Cardiac muscle cell (in vitro differentiated cells and primary cell): Measurements from ENCODE around the gene CPS1. TPM values are rescaled to one million over a fixed set of nuclear protein-coding genes. Genes with fewer than 3 reads are reported as not detected.

Source experiments
- DNase-seq, 2 donors: peaks; one replicate each; pipeline versions ENCODE4 v3.0.0 to v3.0.0-alpha.2; 2010 to 2017; ENCODE audit warnings: low read depth in 1 of 2, low spot score in 1 of 2
- H3K27ac ChIP-seq: fragments of 200-600 bp; sonication (generic); 2 replicates; pipeline ENCODE4 v1.5.1; 2016
- H3K27me3 ChIP-seq: fragments of 200-600 bp; sonication (generic); 2 replicates; pipeline ENCODE4 v1.6.0; 2016; ENCODE audit warnings: control low read depth
- H3K36me3 ChIP-seq: fragments of 200-600 bp; sonication (generic); 2 replicates; pipeline ENCODE4 v1.5.1; 2016; ENCODE audit warnings: control low read depth
- H3K4me1 ChIP-seq: fragments of 200-600 bp; sonication (generic); 2 replicates; pipeline ENCODE4 v1.8.1; 2017; ENCODE audit warnings: low read depth, mild to moderate bottlenecking, mixed run types
- H3K4me3 ChIP-seq: fragments of 200-600 bp; sonication (generic); 2 replicates; pipeline ENCODE4 v1.5.1; 2016; ENCODE audit warnings: mild to moderate bottlenecking
- H3K9me3 ChIP-seq: fragments of 200-600 bp; sonication (generic); 2 replicates; pipeline ENCODE4 v1.5.1; 2017; ENCODE audit warnings: low read depth, mild to moderate bottlenecking, control low read depth
- polyA plus RNA-seq: library from polyadenylated mRNA; unstranded; fragments of >200 nt; fragmentation: Nextera tagmentation; extraction: Ambion mirVana; gene quantifications from 2 replicates; pipeline ENCODE4 v1.2.1, GENCODE V29; 2016
- total RNA-seq: library from RNA; depleted of rRNA; stranded (reverse); fragments of >200 nt; gene quantifications from 2 replicates; pipeline ENCODE4 v1.2.3, GENCODE V29; 2016
- TF ChIP-seq, protein P1 (sequence below): IDR thresholded peaks from 2 replicates; pipeline ENCODE4 v1.5.1; 2012; ENCODE audit warnings: low read depth, mild to moderate bottlenecking, low read length

Gene CPS1
- 139 and 172 TPM in 2 replicates for total RNA-seq
- polyA plus RNA-seq: 193 and 230 TPM in 2 replicates

GRCh38 chr2:210556329-210556980 is at the start of gene CPS1:
TSS of gene CPS1 (plus strand) at chr2:210556599. CDS start at chr2:210556734, 135 bp downstream.
- Histone ChIP-seq H3K4me3 (no peak within 1 kb of the TSS), H3K36me3 (no peaks in the 10 kb centered on the region), H3K9me3 (no peaks in the 10 kb centered on the region), H3K27me3 (no peaks in the 10 kb centered on the region), H3K4me1 (peaks cover 6% of the 10 kb centered on the region), H3K27ac (no peak within 1 kb of the TSS)
- TF ChIP-seq, protein P1, sequence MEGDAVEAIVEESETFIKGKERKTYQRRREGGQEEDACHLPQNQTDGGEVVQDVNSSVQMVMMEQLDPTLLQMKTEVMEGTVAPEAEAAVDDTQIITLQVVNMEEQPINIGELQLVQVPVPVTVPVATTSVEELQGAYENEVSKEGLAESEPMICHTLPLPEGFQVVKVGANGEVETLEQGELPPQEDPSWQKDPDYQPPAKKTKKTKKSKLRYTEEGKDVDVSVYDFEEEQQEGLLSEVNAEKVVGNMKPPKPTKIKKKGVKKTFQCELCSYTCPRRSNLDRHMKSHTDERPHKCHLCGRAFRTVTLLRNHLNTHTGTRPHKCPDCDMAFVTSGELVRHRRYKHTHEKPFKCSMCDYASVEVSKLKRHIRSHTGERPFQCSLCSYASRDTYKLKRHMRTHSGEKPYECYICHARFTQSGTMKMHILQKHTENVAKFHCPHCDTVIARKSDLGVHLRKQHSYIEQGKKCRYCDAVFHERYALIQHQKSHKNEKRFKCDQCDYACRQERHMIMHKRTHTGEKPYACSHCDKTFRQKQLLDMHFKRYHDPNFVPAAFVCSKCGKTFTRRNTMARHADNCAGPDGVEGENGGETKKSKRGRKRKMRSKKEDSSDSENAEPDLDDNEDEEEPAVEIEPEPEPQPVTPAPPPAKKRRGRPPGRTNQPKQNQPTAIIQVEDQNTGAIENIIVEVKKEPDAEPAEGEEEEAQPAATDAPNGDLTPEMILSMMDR: no peak
- no peak for DNase-seq

GRCh38 chr2:210515911-210516310 is 40.5 kb upstream of the CPS1 start:
- H3K4me1 ChIP-seq: no peaks in the 10 kb centered on the region
- TF ChIP-seq, protein P1: no peak
- no peak overlapping the region for H3K4me3 ChIP-seq
- H3K27ac ChIP-seq: no peak overlapping the region
- no peaks in the 10 kb centered on the region for H3K36me3 ChIP-seq
- no peaks in the 10 kb centered on the region for H3K27me3 ChIP-seq
- no peak for DNase-seq
- H3K9me3 ChIP-seq: no peaks in the 10 kb centered on the region

DNA sequence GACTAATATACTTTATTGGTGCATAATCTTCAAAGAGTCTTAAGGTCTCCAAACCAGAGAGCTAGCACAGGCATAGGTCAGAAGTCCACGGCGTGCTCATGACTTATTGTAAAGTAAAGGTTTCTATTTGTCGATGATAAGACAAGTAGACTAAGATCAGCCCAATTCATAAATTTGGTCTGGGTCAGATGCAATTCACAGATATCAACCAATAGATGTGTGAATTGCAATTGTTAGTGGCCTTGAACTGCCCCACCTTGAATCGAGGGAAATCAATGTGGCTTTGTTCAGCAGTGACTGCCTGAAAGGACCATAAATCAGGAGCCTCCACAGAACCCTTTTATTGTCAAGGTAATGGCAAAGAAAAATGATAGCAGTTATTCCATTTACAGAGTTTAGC is 39.1 kb upstream of the CPS1 start:
- Histone ChIP-seq H3K4me1 (no peaks in the 10 kb centered on the region), H3K9me3 (no peaks in the 10 kb centered on the region), H3K27ac (no peak overlapping the region), H3K27me3 (no peaks in the 10 kb centered on the region), H3K4me3 (no peak overlapping the region), H3K36me3 (no peaks in the 10 kb centered on the region)
- TF ChIP-seq, protein P1: no peak
- no peak for DNase-seq

DNA sequence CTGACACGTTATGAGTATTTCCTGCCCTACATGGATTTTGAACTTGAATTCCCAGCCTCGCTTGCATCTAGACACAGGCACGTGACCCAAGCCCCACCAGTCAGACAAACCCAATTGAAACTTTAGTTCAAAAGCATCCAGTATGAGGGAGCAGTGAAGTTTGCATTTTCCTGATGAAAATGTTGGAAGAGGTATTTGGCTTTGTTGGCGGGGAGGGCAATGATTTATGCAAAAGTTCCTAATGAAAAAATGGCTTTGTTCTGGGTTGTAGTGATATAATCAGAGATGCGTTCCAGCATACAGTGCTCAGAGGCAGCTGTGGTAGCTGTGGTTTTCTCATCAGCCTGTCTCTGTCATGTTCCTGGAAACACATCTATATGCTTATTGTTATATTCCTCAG is 36.8 kb upstream of the CPS1 start:
- DNase-seq: no peak
- Histone ChIP-seq H3K4me1 (no peaks in the 10 kb centered on the region), H3K4me3 (no peak overlapping the region), H3K36me3 (no peaks in the 10 kb centered on the region), H3K27me3 (no peaks in the 10 kb centered on the region), H3K27ac (no peak overlapping the region), H3K9me3 (no peaks in the 10 kb centered on the region)
- TF ChIP-seq, protein P1: no peak

DNA sequence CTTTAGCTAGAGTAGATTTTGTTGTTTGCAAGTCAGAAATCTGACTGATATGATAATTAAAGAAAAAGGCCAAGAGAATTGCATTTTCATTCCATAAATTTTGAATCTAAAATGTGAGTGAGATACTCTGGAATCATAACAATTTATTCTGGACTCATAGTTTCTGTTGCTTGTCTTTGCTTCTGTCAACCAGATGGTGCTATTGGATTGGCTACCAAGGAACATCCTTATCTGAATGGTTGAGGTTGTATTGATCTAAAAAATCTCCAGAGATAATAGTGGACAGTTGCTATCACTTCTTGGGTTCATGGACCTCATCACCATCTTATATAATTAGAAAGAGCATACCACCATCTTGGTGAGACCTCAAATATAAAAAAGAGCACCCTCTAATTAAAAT is 34.0 kb upstream of the CPS1 start:
- Histone ChIP-seq H3K4me1 (no peaks in the 10 kb centered on the region), H3K27ac (no peak overlapping the region), H3K9me3 (no peaks in the 10 kb centered on the region), H3K4me3 (no peak overlapping the region), H3K36me3 (no peaks in the 10 kb centered on the region), H3K27me3 (no peaks in the 10 kb centered on the region)
- DNase-seq: no peak
- TF ChIP-seq, protein P1: no peak
